ENCODE measurements around the gene CFAP52. TPM values are rescaled to one million over a fixed set of nuclear protein-coding genes. Genes with fewer than 3 reads are reported as not detected.
A peak's percentile ranks its signal among the peaks of the same experiment; 100 is the strongest.
"Not testable (repeated sequence)": the region's sequence is repeated elsewhere in the genome, so short reads cannot be mapped to it uniquely, and the experiment has no call there.

The CFAP52 gene
- total and polyA plus RNA-seq, 2 experiments from 2014 or later, result not detected

DNA sequence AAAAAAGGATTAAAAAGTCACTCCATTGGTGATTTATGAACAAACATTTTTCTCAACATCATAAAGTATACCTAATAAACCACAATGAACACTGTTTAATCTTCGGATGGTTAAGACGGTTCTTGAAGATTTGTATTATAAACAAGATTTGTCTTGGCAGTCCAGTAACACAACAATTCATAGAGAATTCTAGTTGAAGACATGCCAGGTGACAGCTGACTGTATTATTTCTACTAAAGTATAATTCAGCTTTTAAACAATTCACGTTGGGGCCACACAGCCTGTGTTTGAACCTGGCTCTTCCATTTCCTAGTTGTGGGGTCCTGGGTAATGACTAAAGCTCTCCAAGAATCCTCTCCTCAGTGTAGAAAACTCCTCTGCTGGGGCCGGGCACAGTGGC is 22.8 kb upstream of the CFAP52 start (continued):
- TF ChIP-seq, protein P1, sequence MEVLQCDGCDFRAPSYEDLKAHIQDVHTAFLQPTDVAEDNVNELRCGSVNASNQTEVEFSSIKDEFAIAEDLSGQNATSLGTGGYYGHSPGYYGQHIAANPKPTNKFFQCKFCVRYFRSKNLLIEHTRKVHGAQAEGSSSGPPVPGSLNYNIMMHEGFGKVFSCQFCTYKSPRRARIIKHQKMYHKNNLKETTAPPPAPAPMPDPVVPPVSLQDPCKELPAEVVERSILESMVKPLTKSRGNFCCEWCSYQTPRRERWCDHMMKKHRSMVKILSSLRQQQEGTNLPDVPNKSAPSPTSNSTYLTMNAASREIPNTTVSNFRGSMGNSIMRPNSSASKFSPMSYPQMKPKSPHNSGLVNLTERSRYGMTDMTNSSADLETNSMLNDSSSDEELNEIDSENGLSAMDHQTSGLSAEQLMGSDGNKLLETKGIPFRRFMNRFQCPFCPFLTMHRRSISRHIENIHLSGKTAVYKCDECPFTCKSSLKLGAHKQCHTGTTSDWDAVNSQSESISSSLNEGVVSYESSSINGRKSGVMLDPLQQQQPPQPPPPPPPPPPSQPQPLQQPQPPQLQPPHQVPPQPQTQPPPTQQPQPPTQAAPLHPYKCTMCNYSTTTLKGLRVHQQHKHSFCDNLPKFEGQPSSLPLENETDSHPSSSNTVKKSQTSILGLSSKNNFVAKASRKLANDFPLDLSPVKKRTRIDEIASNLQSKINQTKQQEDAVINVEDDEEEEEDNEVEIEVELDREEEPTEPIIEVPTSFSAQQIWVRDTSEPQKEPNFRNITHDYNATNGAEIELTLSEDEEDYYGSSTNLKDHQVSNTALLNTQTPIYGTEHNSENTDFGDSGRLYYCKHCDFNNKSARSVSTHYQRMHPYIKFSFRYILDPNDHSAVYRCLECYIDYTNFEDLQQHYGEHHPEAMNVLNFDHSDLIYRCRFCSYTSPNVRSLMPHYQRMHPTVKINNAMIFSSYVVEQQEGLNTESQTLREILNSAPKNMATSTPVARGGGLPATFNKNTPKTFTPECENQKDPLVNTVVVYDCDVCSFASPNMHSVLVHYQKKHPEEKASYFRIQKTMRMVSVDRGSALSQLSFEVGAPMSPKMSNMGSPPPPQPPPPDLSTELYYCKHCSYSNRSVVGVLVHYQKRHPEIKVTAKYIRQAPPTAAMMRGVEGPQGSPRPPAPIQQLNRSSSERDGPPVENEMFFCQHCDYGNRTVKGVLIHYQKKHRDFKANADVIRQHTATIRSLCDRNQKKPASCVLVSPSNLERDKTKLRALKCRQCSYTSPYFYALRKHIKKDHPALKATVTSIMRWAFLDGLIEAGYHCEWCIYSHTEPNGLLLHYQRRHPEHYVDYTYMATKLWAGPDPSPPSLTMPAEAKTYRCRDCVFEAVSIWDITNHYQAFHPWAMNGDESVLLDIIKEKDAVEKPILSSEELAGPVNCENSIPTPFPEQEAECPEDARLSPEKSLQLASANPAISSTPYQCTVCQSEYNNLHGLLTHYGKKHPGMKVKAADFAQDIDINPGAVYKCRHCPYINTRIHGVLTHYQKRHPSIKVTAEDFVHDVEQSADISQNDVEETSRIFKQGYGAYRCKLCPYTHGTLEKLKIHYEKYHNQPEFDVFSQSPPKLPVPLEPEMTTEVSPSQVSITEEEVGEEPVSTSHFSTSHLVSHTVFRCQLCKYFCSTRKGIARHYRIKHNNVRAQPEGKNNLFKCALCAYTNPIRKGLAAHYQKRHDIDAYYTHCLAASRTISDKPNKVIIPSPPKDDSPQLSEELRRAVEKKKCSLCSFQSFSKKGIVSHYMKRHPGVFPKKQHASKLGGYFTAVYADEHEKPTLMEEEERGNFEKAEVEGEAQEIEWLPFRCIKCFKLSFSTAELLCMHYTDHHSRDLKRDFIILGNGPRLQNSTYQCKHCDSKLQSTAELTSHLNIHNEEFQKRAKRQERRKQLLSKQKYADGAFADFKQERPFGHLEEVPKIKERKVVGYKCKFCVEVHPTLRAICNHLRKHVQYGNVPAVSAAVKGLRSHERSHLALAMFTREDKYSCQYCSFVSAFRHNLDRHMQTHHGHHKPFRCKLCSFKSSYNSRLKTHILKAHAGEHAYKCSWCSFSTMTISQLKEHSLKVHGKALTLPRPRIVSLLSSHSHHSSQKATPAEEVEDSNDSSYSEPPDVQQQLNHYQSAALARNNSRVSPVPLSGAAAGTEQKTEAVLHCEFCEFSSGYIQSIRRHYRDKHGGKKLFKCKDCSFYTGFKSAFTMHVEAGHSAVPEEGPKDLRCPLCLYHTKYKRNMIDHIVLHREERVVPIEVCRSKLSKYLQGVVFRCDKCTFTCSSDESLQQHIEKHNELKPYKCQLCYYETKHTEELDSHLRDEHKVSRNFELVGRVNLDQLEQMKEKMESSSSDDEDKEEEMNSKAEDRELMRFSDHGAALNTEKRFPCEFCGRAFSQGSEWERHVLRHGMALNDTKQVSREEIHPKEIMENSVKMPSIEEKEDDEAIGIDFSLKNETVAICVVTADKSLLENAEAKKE (CRISPR knock-in tag; IDR thresholded peaks at IDR 0.05), result no peak
- TF ChIP-seq ETS1 (IDR thresholded peaks at IDR 0.05), result no peak
- TF ChIP-seq POLR2AphosphoS5 (IDR thresholded peaks at IDR 0.05; ENCODE audit: low read depth), result no peak
- no peak for TF ChIP-seq CREB1 (CRISPR knock-in tag; IDR thresholded peaks at IDR 0.05; ENCODE audit: low read depth)

DNA sequence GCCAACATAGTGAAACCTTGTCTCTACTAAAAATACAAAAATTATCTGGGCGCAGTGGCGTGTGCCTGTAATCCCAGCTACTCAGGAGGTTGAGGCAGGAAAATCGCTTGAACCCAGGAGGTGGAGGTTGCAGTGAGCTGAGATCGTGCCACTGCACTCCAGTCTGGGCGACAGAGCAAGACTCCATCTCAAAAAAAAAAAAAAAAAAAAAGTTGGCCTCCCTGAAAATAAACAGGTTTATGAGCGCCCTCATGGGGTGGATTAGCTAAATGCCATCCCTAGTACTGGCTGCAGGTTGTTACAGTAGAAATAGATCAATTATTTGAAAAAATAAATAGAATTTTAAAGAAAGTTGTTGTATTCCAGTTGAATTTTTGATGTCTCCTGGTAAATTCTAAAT is 21.7 kb upstream of the CFAP52 start:
- H3K27me3 ChIP-seq (ENCODE audit: insufficient read depth); H3K27ac Mint-ChIP-seq; H3K4me2 ChIP-seq; H3K4me1 Mint-ChIP-seq; H3K27me3 Mint-ChIP-seq (ENCODE audit: insufficient read depth, low read depth, poor library complexity); H3K4me1 ChIP-seq (ENCODE audit: insufficient read depth); H3K9me3 Mint-ChIP-seq; H3K9me2 ChIP-seq (ENCODE audit: insufficient read depth); H4K20me1 ChIP-seq (replicated peaks; ENCODE audit: insufficient read depth); H3K36me3 ChIP-seq (ENCODE audit: insufficient read depth); H3F3A ChIP-seq (replicated peaks; ENCODE audit: low read depth); H3K4me3 Mint-ChIP-seq; H3K4me3 ChIP-seq; H2AFZ ChIP-seq; H3K36me3 Mint-ChIP-seq (ENCODE audit: low read depth); H3K79me2 ChIP-seq (replicated peaks; ENCODE audit: insufficient read depth); H3K27ac ChIP-seq (ENCODE audit: low read depth): not testable (repeated sequence)
- peak; percentile 59 to 69 for TF ChIP-seq CTCF (conservative IDR thresholded peaks at IDR 0.05; ENCODE audit: low read depth in 2 of 2)
- peak; percentile 84 for DNase-seq (ENCODE audit: low spot score)
- peak; percentile 58 for ATAC-seq
